NB4 (cell line): ENCODE data around the gene ME2.

ENCODE experiments used
- DNase-seq: peaks from one replicate; pipeline ENCODE4 v3.0.0; 2010; ENCODE audit warnings: low read depth
- H3K4me3 ChIP-seq: one replicate; pipeline ENCODE4 v1.5.1; 2011; ENCODE audit warnings: mild to moderate bottlenecking, low read depth, low read length, moderate library complexity
- CTCF ChIP-seq: IDR thresholded peaks from one replicate; pipeline ENCODE4 v1.5.1; 2012; ENCODE audit warnings: low read depth, low read length
- MAX ChIP-seq: IDR thresholded peaks from 2 replicates; pipeline ENCODE4 v1.6.1; 2011; ENCODE audit warnings: low read depth, low read length
- MYC ChIP-seq: IDR thresholded peaks from 2 replicates; pipeline ENCODE4 v1.6.1; 2011; ENCODE audit warnings: low read depth, low read length
- POLR2A ChIP-seq: IDR thresholded peaks from 2 replicates; pipeline ENCODE4 v1.6.1; 2011; ENCODE audit warnings: mild to moderate bottlenecking; ENCODE audit not compliant: insufficient read length; ENCODE audit errors: extremely low read depth

The ME2 gene

GRCh38 chr18:50947899-50948298 lies 69.0 kb downstream of the ME2 start:
- no peak overlapping the region for H3K4me3 ChIP-seq
- no peak for TF ChIP-seq CTCF
- TF ChIP-seq POLR2A = no peak
- no peak for TF ChIP-seq MYC
- no peak for TF ChIP-seq MAX
- no peak for DNase-seq

- TF ChIP-seq POLR2A (no peak), MAX (no peak), CTCF (no peak), MYC (no peak)
- H3K4me3 ChIP-seq = no peak overlapping the region
- DNase-seq = no peak
These were observed 70.3 kb downstream of the ME2 start for GRCh38 chr18:50949185-50949584.

- DNase-seq = no peak
- no peak for TF ChIP-seq POLR2A
- no peak for TF ChIP-seq MAX
- TF ChIP-seq CTCF = no peak
- no peak for TF ChIP-seq MYC
- no peak overlapping the region for H3K4me3 ChIP-seq
These were observed 71.7 kb downstream of the ME2 start for GRCh38 chr18:50950626-50951025.

- DNase-seq = no peak
- H3K4me3 ChIP-seq = no peak overlapping the region
- TF ChIP-seq POLR2A = no peak
- no peak for TF ChIP-seq MAX
- TF ChIP-seq MYC = no peak
- no peak for TF ChIP-seq CTCF
These were observed 74.9 kb downstream of the ME2 start for GRCh38 chr18:50953822-50954221.

GRCh38 chr18:50955253-50955652 lies 76.3 kb downstream of the ME2 start:
- H3K4me3 ChIP-seq = no peak overlapping the region
- no peak for DNase-seq
- TF ChIP-seq CTCF = no peak
- no peak for TF ChIP-seq MAX
- no peak for TF ChIP-seq POLR2A
- no peak for TF ChIP-seq MYC

- H3K4me3 ChIP-seq = no peak overlapping the region
- no peak for DNase-seq
- TF ChIP-seq MYC (no peak), POLR2A (no peak), MAX (no peak), CTCF (no peak)
These were observed 77.2 kb downstream of the ME2 start for GRCh38 chr18:50956116-50956515.
